DMS153 (cell line): ENCODE measurements around the gene MAS1L.

Source experiments
- DNase-seq: peaks from one replicate; lab custom pipeline; 2025; lab: John Stamatoyannopoulos, UW

MAS1L gene

DNA sequence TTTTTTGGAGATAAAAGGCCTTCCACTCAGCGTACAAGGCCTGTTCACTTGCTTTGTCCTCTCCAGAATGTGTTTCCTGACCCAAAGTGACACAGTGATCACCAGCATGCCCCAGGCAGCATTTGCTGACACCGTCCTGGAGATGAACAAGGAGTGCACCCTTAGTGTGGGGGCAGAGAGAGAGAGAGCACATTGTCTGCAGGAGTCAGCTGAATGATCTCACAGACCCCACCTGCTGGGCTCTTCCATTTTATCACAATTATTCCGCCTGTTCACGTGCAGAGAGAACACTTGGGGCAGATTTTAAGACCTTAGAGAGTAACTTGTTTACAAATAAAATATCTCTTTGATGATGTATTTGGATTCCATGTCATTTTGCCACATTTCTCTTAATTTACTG, 22.4 kb upstream of the MAS1L start:
- no peak for DNase-seq

- DNase-seq = no peak
Measured at GRCh38 chr6:29509711-29510110, 22.0 kb upstream of the MAS1L start.

- no peak for DNase-seq
Measured at GRCh38 chr6:29509239-29509638, 21.5 kb upstream of the MAS1L start.

GRCh38 chr6:29507319-29507718, 19.6 kb upstream of the MAS1L start:
- no peak for DNase-seq

DNA sequence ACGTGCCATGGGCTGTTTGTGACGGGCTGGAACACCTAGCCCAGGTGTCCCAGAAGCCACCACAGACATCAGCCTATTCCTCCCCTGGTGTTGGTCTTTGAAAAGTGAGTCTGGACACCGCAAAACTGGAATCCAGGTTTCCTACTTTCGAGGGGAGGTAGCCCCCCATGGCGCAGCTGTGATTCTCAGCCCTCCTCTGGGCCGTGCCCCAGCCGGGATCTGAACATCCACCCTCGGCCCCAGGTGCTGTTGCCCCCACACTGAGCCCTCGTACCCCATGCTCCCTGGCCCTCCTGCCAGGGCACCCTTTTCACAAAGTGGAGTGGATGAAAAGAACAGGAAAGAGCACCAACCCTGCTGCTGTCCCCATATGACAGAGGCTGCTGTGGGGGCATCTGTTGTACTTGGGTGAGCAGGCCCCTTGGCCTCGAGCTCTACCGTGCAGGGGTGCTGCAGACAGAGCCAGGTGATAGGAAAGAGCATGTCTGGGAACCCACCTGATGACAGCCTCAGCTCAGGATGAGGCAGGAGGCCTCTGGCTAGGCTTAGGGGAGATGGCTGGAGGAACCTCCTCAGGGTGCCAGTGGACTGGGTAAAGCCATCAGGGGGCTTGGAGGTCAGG, 18.8 kb upstream of the MAS1L start:
- no peak for DNase-seq

DNA sequence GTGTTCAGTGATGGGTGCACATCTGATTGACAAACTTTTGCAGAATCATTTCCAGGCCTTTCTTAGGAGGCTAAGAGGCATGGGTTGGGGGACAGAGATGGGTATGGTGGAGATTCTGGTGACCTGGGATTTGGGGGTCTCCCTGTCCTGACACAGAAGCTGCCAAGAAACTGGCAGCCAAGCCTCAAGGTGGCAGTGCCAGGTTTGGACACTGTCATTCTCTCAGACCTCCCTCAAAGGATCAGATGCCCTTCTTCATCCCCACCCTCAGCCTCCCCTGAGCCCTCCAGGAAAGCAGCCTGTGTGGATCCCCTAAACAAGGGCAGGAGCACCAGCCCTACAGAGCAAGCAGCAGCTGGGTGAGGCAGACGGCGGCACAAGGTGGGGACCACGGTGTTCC, 18.1 kb upstream of the MAS1L start:
- DNase-seq = no peak

DNA sequence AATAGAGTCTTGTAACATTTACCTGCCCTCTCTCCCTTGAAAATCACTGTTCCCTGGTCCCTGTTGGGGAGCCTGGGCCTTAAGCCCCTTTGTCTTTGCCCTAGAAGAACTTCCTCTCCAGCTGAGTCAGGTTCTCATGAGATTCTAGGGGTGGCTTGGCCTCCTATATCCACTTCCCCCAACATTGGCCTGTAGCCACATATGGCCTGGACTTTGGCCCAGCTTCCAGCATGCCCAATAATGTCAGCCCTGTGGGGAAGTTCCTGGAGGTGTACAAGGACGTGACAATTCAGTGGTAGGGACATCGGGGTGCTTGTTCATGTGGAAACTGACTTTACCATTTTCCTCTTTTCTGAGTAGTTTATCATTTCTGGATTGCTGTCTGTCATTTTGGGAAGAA, 17.2 kb upstream of the MAS1L start:
- DNase-seq = no peak

DNA sequence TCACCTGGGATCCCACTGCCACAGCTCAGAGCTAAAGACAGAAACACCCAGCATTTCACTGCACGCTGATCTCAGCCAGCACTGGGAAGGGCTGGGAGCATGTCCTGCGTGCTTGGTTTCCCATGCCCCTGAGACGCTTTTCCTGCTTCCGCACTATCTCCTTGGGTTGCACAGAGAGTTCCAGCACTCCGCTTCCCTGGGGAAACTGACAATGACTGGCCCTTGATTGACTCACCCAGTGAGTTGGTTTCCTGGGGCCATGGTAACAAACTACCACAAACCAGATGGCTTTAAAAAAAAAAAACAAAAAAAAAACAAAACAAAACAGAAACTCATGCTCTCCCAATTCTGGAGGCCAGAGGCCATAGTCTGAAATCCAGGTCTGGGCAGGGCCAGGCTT, 14.8 kb upstream of the MAS1L start:
- no peak for DNase-seq

- no peak for DNase-seq
Measured at GRCh38 chr6:29502181-29502580, 14.4 kb upstream of the MAS1L start.

- DNase-seq = no peak
Measured at GRCh38 chr6:29501106-29501505, 13.3 kb upstream of the MAS1L start.

- no peak for DNase-seq
Measured at GRCh38 chr6:29500594-29500993, 12.8 kb upstream of the MAS1L start.

- no peak for DNase-seq
Measured at GRCh38 chr6:29499704-29500103, 11.9 kb upstream of the MAS1L start.

- DNase-seq = no peak
Measured at GRCh38 chr6:29496961-29497360, 9.2 kb upstream of the MAS1L start.

DNA sequence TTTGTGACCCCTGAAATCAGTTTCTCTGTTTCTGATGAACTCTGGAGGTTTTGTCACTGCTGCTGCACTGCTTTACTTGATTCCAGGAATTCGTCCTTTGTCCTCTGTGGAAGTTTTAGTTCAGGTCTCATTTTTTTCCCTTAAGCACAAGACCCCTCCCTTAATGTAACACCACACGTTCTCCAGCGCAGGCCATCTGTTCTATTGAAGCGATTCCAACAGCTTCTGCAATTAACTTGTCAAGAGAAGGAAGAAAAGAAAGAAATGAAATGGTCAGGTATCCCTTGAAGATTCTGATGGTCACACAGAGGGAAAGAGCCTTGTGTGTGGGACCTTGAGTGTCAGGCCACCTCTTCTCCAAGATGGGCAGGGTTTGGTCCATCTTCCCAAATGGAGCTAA, 7.8 kb upstream of the MAS1L start:
- no peak for DNase-seq

GRCh38 chr6:29494131-29494530, 6.4 kb upstream of the MAS1L start:
- no peak for DNase-seq

DNA sequence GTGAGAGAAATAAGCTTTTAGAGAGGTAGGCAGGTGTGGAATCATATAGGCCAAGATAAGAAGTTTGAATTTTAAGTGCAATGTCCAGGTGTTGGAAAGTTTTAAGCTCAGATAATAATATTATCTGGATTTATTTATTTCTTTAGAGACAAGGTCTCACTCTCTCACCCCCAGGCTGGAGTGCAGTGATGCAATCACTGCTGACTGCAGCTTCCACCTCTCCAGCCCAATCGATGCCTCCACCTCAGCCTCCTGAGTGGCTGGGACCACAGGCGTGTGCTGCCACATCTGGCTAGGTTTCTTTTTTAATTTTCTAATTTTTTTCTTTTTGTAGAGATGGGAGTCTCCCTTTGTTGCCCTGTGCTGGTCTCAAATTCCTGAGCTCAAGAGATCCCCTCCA, 5.5 kb upstream of the MAS1L start:
- no peak for DNase-seq

- DNase-seq = no peak
Measured at GRCh38 chr6:29491574-29491973, 3.8 kb upstream of the MAS1L start.

GRCh38 chr6:29490552-29490951, 2.8 kb upstream of the MAS1L start:
- DNase-seq = no peak

DNA sequence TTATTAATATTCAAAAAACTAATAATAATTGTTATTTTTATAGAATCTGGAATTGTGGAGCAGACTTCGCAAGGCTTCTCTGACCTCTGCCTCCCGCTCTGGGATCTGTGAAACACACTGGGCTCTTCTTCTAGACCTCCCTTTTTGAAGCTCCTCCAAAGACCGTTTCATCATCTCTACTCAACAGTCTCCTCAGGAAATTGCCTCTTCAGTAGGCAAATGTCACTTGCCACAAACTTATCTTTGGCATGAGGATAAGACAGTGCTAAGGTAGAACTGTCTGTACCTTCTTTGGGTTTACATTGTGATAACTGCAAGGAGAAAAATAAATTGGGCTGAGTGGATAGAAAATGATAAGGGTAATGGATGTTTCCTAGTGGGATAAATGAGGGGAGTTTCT, 2.3 kb upstream of the MAS1L start:
- DNase-seq = no peak

- DNase-seq = no peak
Measured at GRCh38 chr6:29489286-29489685, 1.5 kb upstream of the MAS1L start.

DNA sequence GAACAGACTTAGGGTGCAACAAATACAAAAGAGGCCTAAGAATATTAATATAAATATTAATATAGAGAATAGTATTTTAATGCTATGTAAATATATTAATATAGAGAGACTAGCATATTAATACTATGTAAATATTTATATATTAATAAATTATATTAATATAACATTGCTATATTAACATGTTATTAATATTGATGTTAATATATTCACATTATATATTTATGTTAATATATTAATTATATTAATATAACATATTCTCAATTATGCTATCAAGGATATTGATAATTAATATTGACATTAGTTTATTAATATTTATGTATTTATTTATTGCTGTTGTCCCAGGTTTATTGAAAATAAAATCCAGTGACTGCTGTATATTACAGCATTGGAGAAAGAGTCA, 1.1 kb upstream of the MAS1L start:
- no peak for DNase-seq

DNA sequence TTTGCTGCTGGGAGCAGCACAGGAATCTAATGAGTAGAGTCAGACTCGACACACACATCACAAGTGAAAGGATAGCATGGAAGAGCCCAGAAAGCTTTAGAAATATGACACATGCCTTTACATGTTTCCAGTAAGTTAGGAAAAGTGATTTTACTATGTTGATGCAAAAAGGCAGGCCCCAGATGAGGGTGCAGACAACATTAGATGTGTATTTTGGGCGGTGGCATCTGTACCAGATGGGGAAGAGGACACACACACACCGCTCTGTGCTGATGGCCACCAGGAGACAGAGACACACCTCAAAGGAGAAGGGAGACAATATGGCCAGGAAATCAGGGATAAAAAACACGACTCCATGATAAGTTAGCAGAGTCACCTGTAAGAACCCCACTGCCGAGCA, 625 bp downstream of the MAS1L start:
- DNase-seq = no peak

DNA sequence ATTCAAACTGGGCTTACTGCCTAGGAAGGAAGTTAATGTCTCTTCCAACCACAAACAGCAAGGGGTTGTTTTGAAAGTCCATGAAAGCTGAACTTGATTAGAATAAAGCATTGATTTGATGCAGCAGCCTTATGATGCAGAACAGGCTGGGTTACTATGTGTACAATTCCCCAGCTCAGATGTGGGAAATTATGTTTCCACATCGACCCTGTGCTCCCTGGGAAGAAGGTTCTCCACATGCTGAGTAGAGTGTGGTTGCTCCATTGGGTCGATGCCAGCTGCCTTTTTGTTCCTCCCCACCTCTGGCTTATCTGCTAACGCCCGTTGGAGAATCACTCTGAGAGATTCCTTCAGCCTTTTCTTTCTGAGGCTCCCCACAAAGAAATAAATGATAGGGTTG, 1.2 kb downstream of the MAS1L start:
- no peak for DNase-seq

DNA sequence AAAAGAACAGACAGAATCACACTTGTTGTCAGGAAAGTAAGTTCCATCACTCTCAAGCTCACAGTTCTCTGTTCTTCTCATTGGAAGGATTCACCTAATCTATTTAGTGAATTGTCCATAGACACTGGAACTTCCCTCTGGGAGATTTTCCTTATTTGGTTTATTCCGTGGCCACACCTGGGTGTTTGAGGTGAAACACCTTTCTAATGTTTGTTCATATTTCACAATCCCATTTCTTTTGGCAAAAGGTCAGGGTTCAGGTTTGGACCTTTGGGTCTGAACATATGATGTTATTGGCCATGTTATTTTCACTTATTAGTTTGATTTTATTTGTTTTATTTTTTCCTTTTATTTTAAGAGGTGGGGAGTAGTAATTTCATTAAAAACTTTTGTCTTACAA, 4.0 kb downstream of the MAS1L start:
- DNase-seq = no peak

DNA sequence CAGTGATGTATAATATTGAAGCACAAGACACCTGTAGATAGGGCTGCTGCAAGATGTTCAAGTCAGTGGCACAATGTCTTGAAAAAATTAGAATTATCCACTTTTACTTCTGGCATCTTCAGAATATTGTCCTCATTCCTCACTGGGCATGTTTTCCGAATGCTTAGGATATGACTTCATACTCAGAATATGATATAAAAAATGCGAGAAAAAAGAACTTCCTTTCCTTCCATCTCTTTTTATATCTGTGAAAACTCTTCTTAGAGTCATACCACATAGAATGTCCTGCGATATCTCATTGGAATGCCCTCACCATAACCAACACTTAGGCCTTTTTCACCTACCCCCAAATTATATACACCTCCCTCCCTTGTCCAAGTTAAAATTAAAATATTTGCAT, 4.6 kb downstream of the MAS1L start:
- no peak for DNase-seq
